ENCODE data around the gene GPHB5. TPM values are rescaled to one million over a fixed set of nuclear protein-coding genes. Genes with fewer than 3 reads are reported as not detected.

GPHB5 gene
- total RNA-seq, 1 donor from 2014 or later, result not detected

- no peaks in the 10 kb centered on the region for H3K27me3 ChIP-seq (ENCODE audit: insufficient read depth, low read length)
- H3K27ac ChIP-seq (ENCODE audit: low read depth, low read length), result no peak overlapping the region
- H3K4me2 ChIP-seq (ENCODE audit: low read length), result no peak overlapping the region
- no peaks in the 10 kb centered on the region for H3K9me3 ChIP-seq (ENCODE audit: insufficient read depth, low read depth, low read length)
- peaks cover 2% of the 10 kb centered on the region for H3K36me3 Mint-ChIP-seq (ENCODE audit: low read depth, unreplicated experiment)
- TF ChIP-seq EZH2 (IDR thresholded peaks at IDR 0.05; ENCODE audit: insufficient read depth, low read length) (no peak), CTCF (IDR thresholded peaks at IDR 0.05; ENCODE audit: insufficient read depth, low read depth, low read length) (no peak)
- no peaks in the 10 kb centered on the region for H3K79me2 ChIP-seq (ENCODE audit: insufficient read depth, low read length)
- FAIRE-seq, result no peak
- H3K36me3 ChIP-seq (ENCODE audit: insufficient read depth, low read length), result peaks cover 12% of the 10 kb centered on the region
- H3K9me3 Mint-ChIP-seq (ENCODE audit: unreplicated experiment), result no peaks in the 10 kb centered on the region
- no peaks in the 10 kb centered on the region for H4K20me1 ChIP-seq (ENCODE audit: insufficient read depth, low read length)
- peaks cover 8% of the 10 kb centered on the region for H3K4me1 Mint-ChIP-seq (ENCODE audit: low read depth, unreplicated experiment)
- no peaks in the 10 kb centered on the region for H3K27me3 Mint-ChIP-seq (ENCODE audit: low read depth, unreplicated experiment)
- no peak overlapping the region for H3K4me3 ChIP-seq (ENCODE audit: insufficient read depth, low read depth, low read length)
- H3K4me1 ChIP-seq (ENCODE audit: insufficient read depth, low read length), result no peaks in the 10 kb centered on the region
- H3K27ac Mint-ChIP-seq (ENCODE audit: unreplicated experiment), result no peak overlapping the region
- no peak for DNase-seq (ENCODE audit: low read depth)
- H2AFZ ChIP-seq (ENCODE audit: low read depth, low read length), result no peak overlapping the region
- no peak overlapping the region for H3K9ac ChIP-seq (ENCODE audit: low read length)
- H3K4me3 Mint-ChIP-seq (ENCODE audit: unreplicated experiment), result no peak overlapping the region
Observed at GRCh38 chr14:63297372-63298063, 21.2 kb downstream of the GPHB5 start.

GRCh38 chr14:63296060-63296563 lies 22.6 kb downstream of the GPHB5 start:
- no peaks in the 10 kb centered on the region for H3K9me3 Mint-ChIP-seq (ENCODE audit: unreplicated experiment)
- no peaks in the 10 kb centered on the region for H3K79me2 ChIP-seq (ENCODE audit: insufficient read depth, low read length)
- H3K4me1 ChIP-seq (ENCODE audit: insufficient read depth, low read length), result no peaks in the 10 kb centered on the region
- H3K4me3 ChIP-seq (ENCODE audit: insufficient read depth, low read depth, low read length), result no peak overlapping the region
- H4K20me1 ChIP-seq (ENCODE audit: insufficient read depth, low read length), result no peaks in the 10 kb centered on the region
- no peaks in the 10 kb centered on the region for H3K27me3 Mint-ChIP-seq (ENCODE audit: low read depth, unreplicated experiment)
- H3K27ac Mint-ChIP-seq (ENCODE audit: unreplicated experiment), result peak overlapping the region; percentile 19
- H3K4me2 ChIP-seq (ENCODE audit: low read length), result no peak overlapping the region
- no peak for TF ChIP-seq CTCF (IDR thresholded peaks at IDR 0.05; ENCODE audit: insufficient read depth, low read depth, low read length)
- TF ChIP-seq EZH2 (IDR thresholded peaks at IDR 0.05; ENCODE audit: insufficient read depth, low read length), result no peak
- no peak for FAIRE-seq
- peaks cover 11% of the 10 kb centered on the region for H3K4me1 Mint-ChIP-seq (ENCODE audit: low read depth, unreplicated experiment)
- no peak overlapping the region for H3K4me3 Mint-ChIP-seq (ENCODE audit: unreplicated experiment)
- H2AFZ ChIP-seq (ENCODE audit: low read depth, low read length), result no peak overlapping the region
- DNase-seq (ENCODE audit: low read depth), result no peak
- no peak overlapping the region for H3K27ac ChIP-seq (ENCODE audit: low read depth, low read length)
- peaks cover 26% of the 10 kb centered on the region for H3K36me3 ChIP-seq (ENCODE audit: insufficient read depth, low read length)
- H3K36me3 Mint-ChIP-seq (ENCODE audit: low read depth, unreplicated experiment), result peaks cover 4% of the 10 kb centered on the region
- H3K9ac ChIP-seq (ENCODE audit: low read length), result no peak overlapping the region
- no peaks in the 10 kb centered on the region for H3K9me3 ChIP-seq (ENCODE audit: insufficient read depth, low read depth, low read length)
- H3K27me3 ChIP-seq (ENCODE audit: insufficient read depth, low read length), result no peaks in the 10 kb centered on the region

- FAIRE-seq, result no peak
- peaks cover 16% of the 10 kb centered on the region for H3K4me1 Mint-ChIP-seq (ENCODE audit: low read depth, unreplicated experiment)
- H3K4me3 ChIP-seq (ENCODE audit: insufficient read depth, low read depth, low read length), result no peak overlapping the region
- no peak overlapping the region for H3K27ac Mint-ChIP-seq (ENCODE audit: unreplicated experiment)
- no peak overlapping the region for H3K27ac ChIP-seq (ENCODE audit: low read depth, low read length)
- no peaks in the 10 kb centered on the region for H4K20me1 ChIP-seq (ENCODE audit: insufficient read depth, low read length)
- H3K27me3 ChIP-seq (ENCODE audit: insufficient read depth, low read length), result no peaks in the 10 kb centered on the region
- no peak overlapping the region for H3K4me2 ChIP-seq (ENCODE audit: low read length)
- no peak overlapping the region for H3K9ac ChIP-seq (ENCODE audit: low read length)
- no peaks in the 10 kb centered on the region for H3K9me3 ChIP-seq (ENCODE audit: insufficient read depth, low read depth, low read length)
- DNase-seq (ENCODE audit: low read depth), result no peak
- peaks cover 4% of the 10 kb centered on the region for H3K36me3 Mint-ChIP-seq (ENCODE audit: low read depth, unreplicated experiment)
- H3K4me3 Mint-ChIP-seq (ENCODE audit: unreplicated experiment), result no peak overlapping the region
- peaks cover 28% of the 10 kb centered on the region for H3K36me3 ChIP-seq (ENCODE audit: insufficient read depth, low read length)
- TF ChIP-seq CTCF (IDR thresholded peaks at IDR 0.05; ENCODE audit: insufficient read depth, low read depth, low read length), result no peak
- no peak for TF ChIP-seq EZH2 (IDR thresholded peaks at IDR 0.05; ENCODE audit: insufficient read depth, low read length)
- H2AFZ ChIP-seq (ENCODE audit: low read depth, low read length), result no peak overlapping the region
- H3K4me1 ChIP-seq (ENCODE audit: insufficient read depth, low read length), result no peaks in the 10 kb centered on the region
- no peaks in the 10 kb centered on the region for H3K9me3 Mint-ChIP-seq (ENCODE audit: unreplicated experiment)
- H3K79me2 ChIP-seq (ENCODE audit: insufficient read depth, low read length), result no peaks in the 10 kb centered on the region
- H3K27me3 Mint-ChIP-seq (ENCODE audit: low read depth, unreplicated experiment), result no peaks in the 10 kb centered on the region
Observed at GRCh38 chr14:63295231-63295685, 23.5 kb downstream of the GPHB5 start.
